Measurements from ENCODE around the gene MINDY1.

MINDY1 gene

DNA sequence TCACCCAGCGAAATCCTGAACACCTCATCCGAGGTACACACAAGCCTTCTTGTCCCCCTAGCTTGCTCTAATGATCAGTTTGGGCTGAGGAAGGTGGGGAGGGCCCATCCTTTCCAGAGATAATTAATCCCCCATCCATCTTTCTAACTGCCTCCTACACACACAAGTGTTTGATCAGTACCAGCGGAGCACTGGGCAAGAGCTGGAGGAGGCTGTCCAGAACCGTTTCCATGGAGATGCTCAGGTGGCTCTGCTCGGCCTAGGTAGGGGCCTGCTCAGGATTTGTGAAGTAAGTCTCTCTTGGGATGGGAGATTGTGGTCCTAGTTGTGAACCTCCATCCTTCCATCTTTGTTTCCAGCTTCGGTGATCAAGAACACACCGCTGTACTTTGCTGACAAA is 18.8 kb downstream of the MINDY1 start:
- H3K4me3 ChIP-seq, result no peak overlapping the region
- no peaks in the 10 kb centered on the region for H3K36me3 ChIP-seq (ENCODE audit: insufficient read depth, low read length)
- no peak overlapping the region for H3K9ac ChIP-seq (ENCODE audit: insufficient read length)
- TF ChIP-seq FOXP2 (optimal IDR thresholded peaks at IDR 0.05; ENCODE audit: control extremely low read depth, extremely low read length, insufficient read depth), result no peak
- no peak for TF ChIP-seq POLR2AphosphoS5 (IDR thresholded peaks at IDR 0.05; ENCODE audit: borderline replicate concordance, low read depth, low read length)
- no peak for TF ChIP-seq EZH2 (IDR thresholded peaks at IDR 0.05)
- H3K9me3 ChIP-seq (ENCODE audit: low read depth, low read length), result no peaks in the 10 kb centered on the region
- DNase-seq (ENCODE audit: low read depth, low spot score), result no peak
- H3K27ac ChIP-seq, result no peak overlapping the region

- Histone ChIP-seq H3K27ac (no peak overlapping the region), H3K36me3 (ENCODE audit: insufficient read depth, low read length) (no peaks in the 10 kb centered on the region), H3K9ac (ENCODE audit: insufficient read length) (no peak overlapping the region), H3K4me3 (no peak overlapping the region), H3K9me3 (ENCODE audit: low read depth, low read length) (no peaks in the 10 kb centered on the region)
- DNase-seq (ENCODE audit: low read depth, low spot score), result no peak
- no peak for TF ChIP-seq POLR2AphosphoS5 (IDR thresholded peaks at IDR 0.05; ENCODE audit: borderline replicate concordance, low read depth, low read length)
These were observed 21.4 kb downstream of the MINDY1 start for GRCh38 chr1:150985179-150985825.

- DNase-seq (ENCODE audit: low read depth, low spot score), result no peak
- H3K36me3 ChIP-seq (ENCODE audit: insufficient read depth, low read length), result no peaks in the 10 kb centered on the region
- H3K9ac ChIP-seq (ENCODE audit: insufficient read length), result no peak within 1 kb of the TSS
- TF ChIP-seq EZH2 (IDR thresholded peaks at IDR 0.05) (no peak), POLR2AphosphoS5 (IDR thresholded peaks at IDR 0.05; ENCODE audit: borderline replicate concordance, low read depth, low read length) (no peak), FOXP2 (optimal IDR thresholded peaks at IDR 0.05; ENCODE audit: control extremely low read depth, extremely low read length, insufficient read depth) (no peak)
- no peak within 1 kb of the TSS for H3K4me3 ChIP-seq
- no peaks in the 10 kb centered on the region for H3K9me3 ChIP-seq (ENCODE audit: low read depth, low read length)
- no peak within 1 kb of the TSS for H3K27ac ChIP-seq
These were observed 24.6 kb downstream of the MINDY1 start, which contains the start of gene ANXA9 for GRCh38 chr1:150981805-150982712. Gene ANXA9 (plus strand): TSS chr1:150982292. CDS start chr1:150983106, 814 bp downstream.

DNA sequence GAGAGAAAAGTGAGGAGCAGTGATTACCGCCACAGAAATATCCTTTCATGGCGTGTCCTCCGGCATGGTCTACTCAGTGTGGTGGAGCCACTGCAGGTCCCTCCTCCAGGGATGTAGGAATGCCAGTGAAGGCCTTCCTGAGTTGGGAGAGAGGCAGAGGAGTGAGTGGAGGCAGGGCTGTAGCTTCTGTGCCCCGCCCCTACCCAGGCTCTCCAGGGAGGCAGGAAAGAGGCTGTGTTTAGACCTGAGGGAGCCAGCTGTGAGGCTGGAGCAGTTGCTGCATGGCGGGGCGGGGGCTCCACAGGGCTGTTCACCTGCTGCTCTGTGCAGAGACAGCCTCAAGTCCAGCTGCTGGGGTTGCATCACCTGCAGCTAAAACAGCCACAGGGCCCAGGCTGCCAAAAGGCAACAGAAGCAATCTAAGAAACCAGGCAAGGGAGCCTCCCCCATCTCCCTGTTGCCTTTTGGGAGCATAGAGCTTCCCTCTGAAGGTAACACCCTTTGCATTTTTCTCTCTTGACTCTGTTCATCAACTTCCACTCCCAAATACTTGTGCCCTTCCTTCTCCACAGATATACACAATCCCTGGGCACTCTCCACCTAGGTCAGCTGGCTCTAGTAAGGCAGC is 25.4 kb downstream of the MINDY1 start:
- TF ChIP-seq FOXP2 (optimal IDR thresholded peaks at IDR 0.05; ENCODE audit: control extremely low read depth, extremely low read length, insufficient read depth), result no peak
- no peak for TF ChIP-seq POLR2AphosphoS5 (IDR thresholded peaks at IDR 0.05; ENCODE audit: borderline replicate concordance, low read depth, low read length)
- H3K36me3 ChIP-seq (ENCODE audit: insufficient read depth, low read length), result no peaks in the 10 kb centered on the region
- no peak for DNase-seq (ENCODE audit: low read depth, low spot score)
- no peak overlapping the region for H3K9ac ChIP-seq (ENCODE audit: insufficient read length)
- H3K9me3 ChIP-seq (ENCODE audit: low read depth, low read length), result no peaks in the 10 kb centered on the region
- 0 out of 2 replicates have a peak overlapping the region, but pooled peaks have one; percentile 50 for H3K27ac ChIP-seq
- no peak overlapping the region for H3K4me3 ChIP-seq

DNA sequence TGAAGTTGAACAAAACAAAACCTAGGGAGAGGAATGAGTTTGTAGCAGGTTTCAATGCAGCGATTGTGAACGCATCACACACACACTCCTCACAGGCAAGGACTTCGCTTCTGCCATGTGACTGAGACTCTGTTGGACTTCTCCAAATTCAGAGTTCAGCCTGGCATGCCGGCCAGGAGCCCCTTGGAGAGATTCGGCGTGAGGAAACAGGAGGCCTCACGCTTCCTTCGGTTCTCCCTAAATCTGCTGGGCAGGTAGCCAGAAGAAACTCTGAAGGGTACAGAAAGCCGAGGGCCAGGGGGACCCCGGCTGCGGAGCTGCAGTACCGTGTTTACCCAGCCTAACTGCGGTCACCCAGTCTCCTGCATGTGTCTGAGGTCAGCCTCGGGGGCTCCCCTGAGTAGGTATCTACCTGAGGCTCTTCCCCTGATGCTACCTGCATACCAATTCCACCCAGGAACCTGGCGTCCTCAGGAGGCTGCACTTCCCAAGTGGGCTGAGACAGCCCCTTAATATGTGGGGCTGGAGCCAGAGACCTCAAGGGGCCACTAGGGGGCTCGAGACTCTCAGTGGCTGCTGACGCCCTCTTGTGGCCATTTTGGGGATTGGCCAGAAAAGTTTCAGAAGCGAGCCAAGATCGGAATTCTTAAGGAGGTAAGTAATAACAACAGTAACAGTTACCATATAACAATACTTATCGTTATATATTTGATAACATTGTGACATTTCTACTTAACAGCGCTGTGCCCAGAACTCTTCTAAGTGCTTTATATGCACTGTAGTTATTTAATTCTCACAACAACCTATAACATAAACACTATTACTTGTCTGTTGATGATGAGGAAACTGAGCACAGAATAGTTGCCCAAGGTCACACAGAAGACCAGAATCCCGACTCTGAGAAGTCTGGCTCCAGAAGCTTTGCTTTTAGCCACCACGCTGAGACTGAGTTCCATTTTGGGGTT is 27.3 kb downstream of the MINDY1 start:
- peak; percentile 64 for DNase-seq (ENCODE audit: low read depth, low spot score)
- Histone ChIP-seq H3K9ac (ENCODE audit: insufficient read length) (peak overlapping the region; percentile 20), H3K9me3 (ENCODE audit: low read depth, low read length) (no peaks in the 10 kb centered on the region), H3K27ac (no peak overlapping the region), H3K36me3 (ENCODE audit: insufficient read depth, low read length) (no peaks in the 10 kb centered on the region), H3K4me3 (peak overlapping the region; percentile 31; the same call in 1 of the 2 replicates)
- TF ChIP-seq FOXP2 (optimal IDR thresholded peaks at IDR 0.05; ENCODE audit: control extremely low read depth, extremely low read length, insufficient read depth) (no peak), EZH2 (IDR thresholded peaks at IDR 0.05) (no peak), POLR2AphosphoS5 (IDR thresholded peaks at IDR 0.05; ENCODE audit: borderline replicate concordance, low read depth, low read length) (no peak)

DNA sequence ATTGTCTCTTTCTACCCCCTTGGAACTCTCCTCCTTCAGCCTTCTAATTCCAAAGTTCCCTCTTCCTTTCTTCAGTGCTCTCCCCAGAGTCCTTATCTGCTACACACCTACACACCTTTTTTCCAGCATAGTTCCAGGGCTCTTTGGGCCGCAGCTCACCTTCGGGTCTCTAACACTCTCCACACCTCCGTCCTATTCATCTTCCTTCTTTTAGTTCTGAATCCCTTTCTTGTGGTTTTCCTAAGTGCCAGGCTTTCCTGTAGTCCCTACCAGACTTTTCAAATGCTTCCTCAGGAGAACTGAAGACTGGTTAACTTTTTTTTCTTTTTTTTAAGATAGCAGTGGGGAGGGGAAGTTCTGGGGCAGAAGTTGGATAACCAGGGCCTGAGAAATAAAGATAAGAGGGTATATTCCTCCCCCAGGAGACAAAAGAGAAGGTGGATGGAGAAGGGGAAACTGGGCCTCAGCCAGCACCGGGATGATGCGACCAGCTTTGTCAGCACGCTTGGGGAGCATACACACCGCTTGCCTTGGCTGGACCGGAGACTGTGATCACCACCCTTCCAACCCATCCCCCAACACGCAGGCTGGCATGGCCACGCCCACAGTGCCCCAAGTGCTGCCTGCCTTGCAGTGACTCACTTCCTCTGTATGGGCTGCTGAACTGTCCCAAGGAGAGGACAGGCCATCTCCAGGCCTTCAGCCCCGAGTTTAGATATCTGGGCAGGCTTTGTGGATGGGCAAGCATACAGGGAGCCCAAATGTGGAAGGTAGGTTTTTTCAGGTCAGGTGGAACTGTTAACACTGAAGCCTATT is 29.6 kb downstream of the MINDY1 start:
- TF ChIP-seq FOXP2 (optimal IDR thresholded peaks at IDR 0.05; ENCODE audit: control extremely low read depth, extremely low read length, insufficient read depth) (no peak), POLR2AphosphoS5 (IDR thresholded peaks at IDR 0.05; ENCODE audit: borderline replicate concordance, low read depth, low read length) (no peak; the same call in 1 of the 2 replicates), EZH2 (IDR thresholded peaks at IDR 0.05) (no peak)
- DNase-seq (ENCODE audit: low read depth, low spot score), result no peak
- no peak overlapping the region for H3K9ac ChIP-seq (ENCODE audit: insufficient read length)
- H3K36me3 ChIP-seq (ENCODE audit: insufficient read depth, low read length), result no peaks in the 10 kb centered on the region
- 0 out of 2 replicates have a peak overlapping the region, but pooled peaks have one; percentile 52 for H3K27ac ChIP-seq
- H3K4me3 ChIP-seq, result no peak overlapping the region
- no peaks in the 10 kb centered on the region for H3K9me3 ChIP-seq (ENCODE audit: low read depth, low read length)

- no peak overlapping the region for H3K9ac ChIP-seq (ENCODE audit: insufficient read length)
- 0 out of 2 replicates have a peak overlapping the region, but pooled peaks have one; percentile 52 for H3K27ac ChIP-seq
- H3K4me3 ChIP-seq, result no peak overlapping the region
- no peak for DNase-seq (ENCODE audit: low read depth, low spot score)
- H3K9me3 ChIP-seq (ENCODE audit: low read depth, low read length), result no peaks in the 10 kb centered on the region
- TF ChIP-seq FOXP2 (optimal IDR thresholded peaks at IDR 0.05; ENCODE audit: control extremely low read depth, extremely low read length, insufficient read depth) (no peak), EZH2 (IDR thresholded peaks at IDR 0.05) (no peak), POLR2AphosphoS5 (IDR thresholded peaks at IDR 0.05; ENCODE audit: borderline replicate concordance, low read depth, low read length) (no peak)
- no peaks in the 10 kb centered on the region for H3K36me3 ChIP-seq (ENCODE audit: insufficient read depth, low read length)
These were observed 30.3 kb downstream of the MINDY1 start for GRCh38 chr1:150976401-150976821.

Data from SK-N-MC (cell line).